Fibroblast of lung (primary cell): Measurements from ENCODE around the gene SEMA7A.
"Not testable (repeated sequence)": the region's sequence is repeated elsewhere in the genome, so short reads cannot be mapped to it uniquely, and the experiment has no call there.

Experiments used
- EZH2 ChIP-seq: IDR thresholded peaks from 2 replicates; pipeline ENCODE4 v1.5.1; 2012; ENCODE audit warnings: low read length, control low read depth, mild to moderate bottlenecking; ENCODE audit errors: missing control alignments
- TF ChIP-seq, protein P1 (sequence below), 2 donors: IDR thresholded peaks in 1 of 2; conservative IDR thresholded peaks in 1 of 2; 1 replicate in 1 of 2; 2 replicates in 1 of 2; pipeline ENCODE4 v1.5.1; 2011 to 2012; ENCODE audit warnings: low read length in 2 of 2, control low read depth in 1 of 2, inconsistent platforms in 1 of 2, low read depth in 1 of 2, mild to moderate bottlenecking in 1 of 2

DNA sequence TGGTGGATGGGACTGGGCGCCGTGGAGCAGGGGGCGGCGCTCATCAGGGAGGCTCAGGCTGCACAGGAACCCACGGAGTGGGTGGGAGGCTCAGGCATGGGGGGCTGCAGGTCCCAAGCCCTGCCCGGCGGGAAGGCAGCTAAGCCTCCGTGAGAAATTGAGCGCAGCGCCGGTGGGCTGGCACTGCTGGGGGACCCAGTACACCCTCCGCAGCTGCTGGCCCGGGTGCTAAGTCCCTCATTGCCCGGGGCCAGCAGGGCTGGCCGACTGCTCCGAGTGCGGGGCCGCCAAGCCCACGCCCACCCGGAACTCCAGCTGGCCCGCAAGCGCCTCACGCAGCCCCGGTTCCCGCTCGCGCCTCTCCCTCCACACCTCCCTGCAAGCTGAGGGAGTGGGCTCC is 46.6 kb upstream of the SEMA7A start:
- not testable (repeated sequence) for TF ChIP-seq EZH2
- TF ChIP-seq, protein P1, sequence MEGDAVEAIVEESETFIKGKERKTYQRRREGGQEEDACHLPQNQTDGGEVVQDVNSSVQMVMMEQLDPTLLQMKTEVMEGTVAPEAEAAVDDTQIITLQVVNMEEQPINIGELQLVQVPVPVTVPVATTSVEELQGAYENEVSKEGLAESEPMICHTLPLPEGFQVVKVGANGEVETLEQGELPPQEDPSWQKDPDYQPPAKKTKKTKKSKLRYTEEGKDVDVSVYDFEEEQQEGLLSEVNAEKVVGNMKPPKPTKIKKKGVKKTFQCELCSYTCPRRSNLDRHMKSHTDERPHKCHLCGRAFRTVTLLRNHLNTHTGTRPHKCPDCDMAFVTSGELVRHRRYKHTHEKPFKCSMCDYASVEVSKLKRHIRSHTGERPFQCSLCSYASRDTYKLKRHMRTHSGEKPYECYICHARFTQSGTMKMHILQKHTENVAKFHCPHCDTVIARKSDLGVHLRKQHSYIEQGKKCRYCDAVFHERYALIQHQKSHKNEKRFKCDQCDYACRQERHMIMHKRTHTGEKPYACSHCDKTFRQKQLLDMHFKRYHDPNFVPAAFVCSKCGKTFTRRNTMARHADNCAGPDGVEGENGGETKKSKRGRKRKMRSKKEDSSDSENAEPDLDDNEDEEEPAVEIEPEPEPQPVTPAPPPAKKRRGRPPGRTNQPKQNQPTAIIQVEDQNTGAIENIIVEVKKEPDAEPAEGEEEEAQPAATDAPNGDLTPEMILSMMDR (conservative IDR thresholded peaks at IDR 0.05 in 1 of 2, IDR thresholded peaks at IDR 0.05 in 1 of 2; ENCODE audit: low read depth in 1 of 2, low read length in 2 of 2), result not testable (repeated sequence)
